ENCODE results near the gene FTO.

DNA sequence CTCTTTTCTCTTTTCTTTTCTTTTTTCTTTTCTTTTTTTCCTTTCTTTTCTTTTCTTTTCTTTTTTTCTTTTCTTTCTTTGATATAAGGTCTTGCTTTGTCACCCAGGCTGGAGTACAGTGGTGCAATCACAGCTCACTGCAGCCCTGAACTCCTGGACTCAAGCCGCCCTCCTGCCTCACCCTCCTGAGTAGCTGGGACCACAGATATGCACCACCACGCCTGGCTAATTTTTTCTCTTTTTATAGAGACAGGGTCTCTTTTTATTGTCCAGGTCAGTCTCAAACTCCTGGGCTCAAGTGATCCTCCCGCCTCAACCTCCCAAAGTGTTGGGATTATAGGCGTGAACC, 436.8 kb downstream of the FTO start:
- TF ChIP-seq CTCF (IDR thresholded peaks at IDR 0.05): no peak
- TF ChIP-seq POLR2AphosphoS5 (IDR thresholded peaks at IDR 0.05): no peak
- no peak for TF ChIP-seq POLR2A (IDR thresholded peaks at IDR 0.05)

Measured in prostate gland (tissue), 2 donors.